ENCODE measurements around the gene DTD1.

DTD1 gene

GRCh38 chr20:18767676-18768075 lies 179.8 kb downstream of the DTD1 start:
- no peak overlapping the region for H3K4me3 ChIP-seq (ENCODE audit: low read depth, low read length)
- TF ChIP-seq CTCF (IDR thresholded peaks at IDR 0.05; ENCODE audit: low read depth, low read length): no peak

DNA sequence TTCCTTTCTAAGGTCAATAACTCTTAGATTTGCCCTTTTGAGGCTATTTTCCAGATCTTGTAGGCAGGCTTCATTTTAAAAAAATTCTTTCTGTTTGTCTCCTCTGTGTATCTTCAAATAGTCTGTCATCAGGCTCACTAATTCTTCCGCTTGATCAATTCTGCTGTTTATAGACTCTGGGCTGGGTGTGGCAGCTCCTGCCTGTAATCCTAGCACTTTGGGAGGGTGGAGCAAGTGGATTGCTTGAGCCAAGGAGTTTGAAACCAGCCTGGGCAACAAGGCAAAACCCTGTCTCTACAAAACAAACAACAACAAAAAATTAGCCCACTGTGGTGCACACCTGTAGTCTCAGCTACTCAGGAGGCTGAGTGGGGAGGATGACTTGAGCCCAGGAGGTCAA lies 185.7 kb downstream of the DTD1 start:
- no peak overlapping the region for H3K4me3 ChIP-seq (ENCODE audit: low read depth, low read length)
- TF ChIP-seq CTCF (IDR thresholded peaks at IDR 0.05; ENCODE audit: low read depth, low read length): no peak

DNA sequence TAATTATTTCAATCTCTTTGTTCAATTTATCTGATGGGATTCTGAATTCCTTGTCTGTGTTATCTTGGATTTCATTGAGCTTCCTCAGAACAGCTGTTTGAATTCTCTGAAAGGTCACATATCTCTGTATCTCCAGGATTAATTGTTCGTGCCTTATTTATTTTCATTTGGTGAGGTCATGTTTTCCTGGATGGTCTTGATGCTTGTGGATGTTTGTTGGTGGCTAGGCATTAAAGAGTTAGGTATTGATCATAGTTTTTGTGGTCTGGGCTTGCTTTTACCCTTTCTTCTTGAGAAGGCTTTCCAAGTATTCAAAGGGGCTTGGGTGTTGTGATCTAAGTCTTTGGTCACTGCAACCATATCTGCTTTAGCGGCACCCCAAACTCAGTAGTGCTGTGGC lies 186.4 kb downstream of the DTD1 start:
- H3K4me3 ChIP-seq (ENCODE audit: low read depth, low read length): no peak overlapping the region
- TF ChIP-seq CTCF (IDR thresholded peaks at IDR 0.05; ENCODE audit: low read depth, low read length): no peak

GRCh38 chr20:18775633-18776032 lies 187.8 kb downstream of the DTD1 start:
- TF ChIP-seq CTCF (IDR thresholded peaks at IDR 0.05; ENCODE audit: low read depth, low read length): no peak
- H3K4me3 ChIP-seq (ENCODE audit: low read depth, low read length): no peak overlapping the region

GRCh38 chr20:18778690-18779392 lies 191.0 kb downstream of the DTD1 start:
- no peak for TF ChIP-seq CTCF (IDR thresholded peaks at IDR 0.05; ENCODE audit: low read depth, low read length)

GRCh38 chr20:18780385-18781130 lies 192.7 kb downstream of the DTD1 start:
- H3K4me3 ChIP-seq (ENCODE audit: low read depth, low read length): no peak overlapping the region
- no peak for TF ChIP-seq CTCF (IDR thresholded peaks at IDR 0.05; ENCODE audit: low read depth, low read length)

More at GRCh38 chr20:18778690-18779392, 191.0 kb downstream of the DTD1 start:
- H3K4me3 ChIP-seq (ENCODE audit: low read depth, low read length): no peak overlapping the region

- no peak for TF ChIP-seq CTCF (IDR thresholded peaks at IDR 0.05; ENCODE audit: low read depth, low read length)
- no peak overlapping the region for H3K4me3 ChIP-seq (ENCODE audit: low read depth, low read length)
Observed at GRCh38 chr20:18781509-18781908, 193.7 kb downstream of the DTD1 start.

Measured in WI38 (cell line).